Testis (tissue), 3 donors: ENCODE data around the gene UFC1. TPM values are rescaled to one million over a fixed set of nuclear protein-coding genes. Genes with fewer than 3 reads are reported as not detected.

Source experiments
- DNase-seq: peaks from one replicate; pipeline ENCODE4 v3.0.0-alpha.2; 2019
- H3K27ac ChIP-seq, 2 donors: fragments of 200-600 bp; sonication (generic); one replicate each; pipeline ENCODE4 v1.5.1; 2019
- H3K27me3 ChIP-seq: fragments of 200-600 bp; sonication (generic); one replicate; pipeline ENCODE4 v1.5.1; 2019
- H3K36me3 ChIP-seq: fragments of 200-600 bp; sonication (generic); one replicate; pipeline ENCODE4 v1.5.1; 2017; ENCODE audit warnings: low read depth; ENCODE audit errors: missing control alignments
- H3K4me1 ChIP-seq: fragments of 200-600 bp; sonication (generic); one replicate; pipeline ENCODE4 v1.5.1; 2019
- H3K4me3 ChIP-seq, 2 donors: fragments of 200-600 bp; sonication (generic); one replicate each; pipeline ENCODE4 v1.5.1; 2017 to 2019
- H3K9me3 ChIP-seq: fragments of 200-600 bp; sonication (generic); one replicate; pipeline ENCODE4 v1.5.1; 2017
- POLR2A ChIP-seq: fragments of 450-650 bp; IDR thresholded peaks from one replicate; pipeline ENCODE4 v1.6.1; 2017; ENCODE audit warnings: antibody characterized with exemption, mild to moderate bottlenecking, moderate library complexity
- WGBS, 2 donors: methylation state at CpG; one replicate each; pipeline ENCODE4 v1.1.5; 2018; 5-methylcytosine and 5-hydroxymethylcytosine counted together
- intact Hi-C: fragments of 100-400 bp; cut with DNase I; formaldehyde crosslinking; loops from one replicate; pipeline ENCODE4 v1.15.1; 2023; ENCODE audit warnings: low total_unique reads
- polyA plus RNA-seq: library from polyadenylated mRNA; stranded (reverse); fragments of 350-450 nt; fragmentation: Illumina TruSeq; extraction: RNeasy Lipid Tissue Mini Kit (QIAGEN cat#74804); gene quantifications from one replicate; pipeline ENCODE4 v1.2.3, GENCODE V29; 2014; ENCODE audit warnings: low read depth, low replicate concordance; ENCODE audit not compliant: insufficient read depth
- total RNA-seq, 2 donors: library from RNA; depleted of rRNA; stranded (reverse); fragments of >200 nt; gene quantifications; one replicate each; pipeline ENCODE4 v1.2.3, GENCODE V29; 2016
- TF ChIP-seq, protein P1 (sequence below), 3 experiments: fragments of 450-650 bp in 2 of 3; fragments of 200-600 bp in 1 of 3; sonication (generic) in 1 of 3; IDR thresholded peaks; one replicate each; pipeline ENCODE4 v1.5.1; 2016 to 2019; ENCODE audit warnings: antibody characterized with exemption in 3 of 3, mild to moderate bottlenecking in 2 of 3, moderate library complexity in 1 of 3

UFC1 gene
- total and polyA plus RNA-seq, 3 donors from 2014 or later: 36.9 to 129 (median 68.3) TPM

DNA sequence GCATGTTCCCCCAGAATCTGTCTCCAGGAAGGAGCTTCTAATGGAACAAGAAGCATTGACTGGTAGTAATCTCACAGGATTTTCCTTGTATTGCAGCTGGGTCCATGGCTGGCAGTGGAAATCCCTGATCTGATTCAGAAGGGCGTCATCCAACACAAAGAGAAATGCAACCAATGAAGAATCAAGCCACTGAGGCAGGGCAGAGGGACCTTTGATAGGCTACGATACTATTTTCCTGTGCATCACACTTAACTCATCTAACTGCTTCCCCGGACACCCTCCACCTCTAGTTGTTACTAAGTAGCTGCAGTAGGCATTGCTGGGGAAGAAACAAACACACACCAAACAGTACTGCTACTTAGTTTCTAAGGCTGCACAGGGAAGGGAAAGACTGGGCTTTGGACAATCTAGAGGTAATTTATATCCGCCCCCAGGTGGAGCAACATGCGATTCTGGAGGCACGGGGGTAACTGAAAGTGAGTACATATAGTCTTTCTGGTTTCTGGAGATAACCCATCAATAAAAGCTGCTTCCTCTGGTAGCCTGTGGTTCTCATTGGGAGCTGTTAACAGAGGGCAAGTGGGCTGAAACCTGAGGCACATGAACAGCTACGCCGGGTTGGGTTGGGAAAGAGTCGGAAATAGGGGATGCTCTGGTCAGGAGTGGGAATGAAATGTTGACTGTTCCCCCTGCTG is 4.7 kb downstream of the UFC1 start:
- H3K36me3 ChIP-seq: no peaks in the 10 kb centered on the region
- WGBS, 2 donors: 39 to 43% methylated on average over 9 of the region's 9 CpGs
- peak overlapping the region; percentile 85 to 88 for H3K4me3 ChIP-seq
- peaks cover 39% of the 10 kb centered on the region for H3K4me1 ChIP-seq
- H3K27me3 ChIP-seq: no peaks in the 10 kb centered on the region
- intact Hi-C loops: no loop called here
- no peaks in the 10 kb centered on the region for H3K9me3 ChIP-seq
- DNase-seq: peak; percentile 33
- H3K27ac ChIP-seq: peak overlapping the region; percentile 90 to 91
- no peak for TF ChIP-seq POLR2A
- TF ChIP-seq, protein P1, sequence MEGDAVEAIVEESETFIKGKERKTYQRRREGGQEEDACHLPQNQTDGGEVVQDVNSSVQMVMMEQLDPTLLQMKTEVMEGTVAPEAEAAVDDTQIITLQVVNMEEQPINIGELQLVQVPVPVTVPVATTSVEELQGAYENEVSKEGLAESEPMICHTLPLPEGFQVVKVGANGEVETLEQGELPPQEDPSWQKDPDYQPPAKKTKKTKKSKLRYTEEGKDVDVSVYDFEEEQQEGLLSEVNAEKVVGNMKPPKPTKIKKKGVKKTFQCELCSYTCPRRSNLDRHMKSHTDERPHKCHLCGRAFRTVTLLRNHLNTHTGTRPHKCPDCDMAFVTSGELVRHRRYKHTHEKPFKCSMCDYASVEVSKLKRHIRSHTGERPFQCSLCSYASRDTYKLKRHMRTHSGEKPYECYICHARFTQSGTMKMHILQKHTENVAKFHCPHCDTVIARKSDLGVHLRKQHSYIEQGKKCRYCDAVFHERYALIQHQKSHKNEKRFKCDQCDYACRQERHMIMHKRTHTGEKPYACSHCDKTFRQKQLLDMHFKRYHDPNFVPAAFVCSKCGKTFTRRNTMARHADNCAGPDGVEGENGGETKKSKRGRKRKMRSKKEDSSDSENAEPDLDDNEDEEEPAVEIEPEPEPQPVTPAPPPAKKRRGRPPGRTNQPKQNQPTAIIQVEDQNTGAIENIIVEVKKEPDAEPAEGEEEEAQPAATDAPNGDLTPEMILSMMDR (IDR thresholded peaks at IDR 0.05): no peak

- H3K36me3 ChIP-seq: no peaks in the 10 kb centered on the region
- H3K4me1 ChIP-seq: peaks cover 39% of the 10 kb centered on the region
- no peak for TF ChIP-seq POLR2A
- TF ChIP-seq, protein P1 (IDR thresholded peaks at IDR 0.05): peak in 1 of 3 experiments; percentile 5
- WGBS, 2 donors: 0 to 2% methylated on average over 19 to 59 of the region's 60 CpGs
- peak within 1 kb of the TSS; percentile 90 to 91 for H3K27ac ChIP-seq
- peak; percentile 95 for DNase-seq
- no peaks in the 10 kb centered on the region for H3K27me3 ChIP-seq
- no peaks in the 10 kb centered on the region for H3K9me3 ChIP-seq
- H3K4me3 ChIP-seq: peak within 1 kb of the TSS; percentile 85 to 88
- intact Hi-C loops: no loop called here
Measured at GRCh38 chr1:161159087-161159912, 5.5 kb downstream of the UFC1 start, which contains the start of gene USP21. Gene USP21, plus strand, starts transcription at chr1:161159500. Its CDS starts 1,141 bp downstream, at chr1:161160641.

- intact Hi-C loops: no loop called here
- Histone ChIP-seq H3K27ac (peak overlapping the region; percentile 90 to 91), H3K4me3 (peak overlapping the region; percentile 85 to 88), H3K9me3 (no peaks in the 10 kb centered on the region), H3K36me3 (no peaks in the 10 kb centered on the region), H3K4me1 (peaks cover 33% of the 10 kb centered on the region), H3K27me3 (no peaks in the 10 kb centered on the region)
- WGBS, 2 donors: 1 to 2% methylated on average over 11 of the region's 11 CpGs
- TF ChIP-seq POLR2A: no peak
- TF ChIP-seq, protein P1 (IDR thresholded peaks at IDR 0.05): no peak
- DNase-seq: no peak
Measured at GRCh38 chr1:161159913-161160243, 6.1 kb downstream of the UFC1 start.

DNA sequence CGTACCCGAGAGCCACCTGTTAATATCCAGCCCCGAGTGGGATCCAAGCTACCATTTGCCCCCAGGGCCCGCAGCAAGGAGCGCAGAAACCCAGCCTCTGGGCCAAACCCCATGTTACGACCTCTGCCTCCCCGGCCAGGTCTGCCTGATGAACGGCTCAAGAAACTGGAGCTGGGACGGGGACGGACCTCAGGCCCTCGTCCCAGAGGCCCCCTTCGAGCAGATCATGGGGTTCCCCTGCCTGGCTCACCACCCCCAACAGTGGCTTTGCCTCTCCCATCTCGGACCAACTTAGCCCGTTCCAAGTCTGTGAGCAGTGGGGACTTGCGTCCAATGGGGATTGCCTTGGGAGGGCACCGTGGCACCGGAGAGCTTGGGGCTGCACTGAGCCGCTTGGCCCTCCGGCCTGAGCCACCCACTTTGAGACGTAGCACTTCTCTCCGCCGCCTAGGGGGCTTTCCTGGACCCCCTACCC is 6.9 kb downstream of the UFC1 start:
- H3K4me1 ChIP-seq: peaks cover 29% of the 10 kb centered on the region

More for the DNA sequence above, 6.9 kb downstream of the UFC1 start:
- Histone ChIP-seq H3K9me3 (no peaks in the 10 kb centered on the region), H3K27ac (no peak overlapping the region), H3K27me3 (no peaks in the 10 kb centered on the region), H3K4me3 (no peak overlapping the region), H3K36me3 (no peaks in the 10 kb centered on the region)
- intact Hi-C loops: no loop called here
- 82 to 90% methylated on average over 18 to 22 of the region's 22 CpGs for WGBS, 2 donors
- TF ChIP-seq, protein P1 (IDR thresholded peaks at IDR 0.05): no peak
- no peak for TF ChIP-seq POLR2A
- no peak for DNase-seq
